ENCODE data around the gene EID3.

DNA sequence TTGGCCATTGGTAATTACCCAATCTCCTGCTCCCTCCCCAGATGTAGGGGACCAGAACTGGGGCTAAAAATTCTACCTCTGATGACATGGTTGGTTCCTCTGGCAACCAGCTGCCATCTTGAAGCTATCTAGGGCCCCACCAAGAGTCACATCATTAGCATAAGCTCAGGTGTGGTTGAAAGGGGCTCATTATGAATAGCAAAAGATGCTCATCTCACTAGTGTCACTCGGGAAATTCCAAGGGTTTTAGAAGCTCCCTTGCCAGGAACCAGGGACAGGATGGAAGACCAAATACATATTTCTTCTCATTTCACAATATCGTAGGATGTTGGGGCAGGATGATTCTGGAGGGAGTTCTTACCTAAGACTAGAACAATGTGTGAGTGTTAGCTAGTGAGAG lies 38.6 kb downstream of the EID3 start:
- no peak for TF ChIP-seq POLR2A (IDR thresholded peaks at IDR 0.05; ENCODE audit: low read length)
- no peak for TF ChIP-seq GATA1 (IDR thresholded peaks at IDR 0.05; ENCODE audit: low read depth, low read length)

Data from erythroblast (primary cell).